ENCODE data around the gene ATG16L1. TPM values are rescaled to one million over a fixed set of nuclear protein-coding genes. Genes with fewer than 3 reads are reported as not detected.

The ATG16L1 gene
- total RNA-seq, 4 donors from 2014 or later: 20.8 to 36.1 (median 35.9) TPM

GRCh38 chr2:233223059-233223894 lies 28.2 kb upstream of the ATG16L1 start:
- DNase-seq: no peak
- ATAC-seq: no peak
- no peaks in the 10 kb centered on the region for H3K36me3 ChIP-seq
- intact Hi-C loops (cut with DNase I; ENCODE audit: low total_unique reads) (no loop called here), in situ Hi-C loops (cut with MboI; ENCODE audit: low sequenced_read_pairs in 4 of 4) (no loop called here)
- no peak overlapping the region for H3K4me3 ChIP-seq
- H3K4me1 ChIP-seq: no peaks in the 10 kb centered on the region
- no peak for TF ChIP-seq POLR2A (IDR thresholded peaks at IDR 0.05)
- no peak for TF ChIP-seq CTCF (IDR thresholded peaks at IDR 0.05 in 4 of 5, conservative IDR thresholded peaks at IDR 0.05 in 1 of 5)
- H3K27ac ChIP-seq: no peak overlapping the region
- no peaks in the 10 kb centered on the region for H3K27me3 ChIP-seq
- H3K9me3 ChIP-seq: no peaks in the 10 kb centered on the region

- TF ChIP-seq CTCF (IDR thresholded peaks at IDR 0.05 in 4 of 5, conservative IDR thresholded peaks at IDR 0.05 in 1 of 5) (no peak), POLR2A (IDR thresholded peaks at IDR 0.05) (no peak)
- Histone ChIP-seq H3K9me3 (no peaks in the 10 kb centered on the region), H3K36me3 (no peaks in the 10 kb centered on the region), H3K4me3 (no peak overlapping the region), H3K27ac (no peak overlapping the region), H3K27me3 (no peaks in the 10 kb centered on the region), H3K4me1 (no peaks in the 10 kb centered on the region)
- intact Hi-C loops (cut with DNase I; ENCODE audit: low total_unique reads) (no loop called here), in situ Hi-C loops (cut with MboI; ENCODE audit: low sequenced_read_pairs in 4 of 4) (no loop called here)
- no peak for DNase-seq
- no peak for ATAC-seq
Observed at GRCh38 chr2:233225230-233226068, 26.0 kb upstream of the ATG16L1 start.

GRCh38 chr2:233226511-233227031 lies 24.9 kb upstream of the ATG16L1 start:
- no peak for ATAC-seq
- intact Hi-C loops (cut with DNase I; ENCODE audit: low total_unique reads) (no loop called here), in situ Hi-C loops (cut with MboI; ENCODE audit: low sequenced_read_pairs in 4 of 4) (no loop called here)
- no peaks in the 10 kb centered on the region for H3K4me1 ChIP-seq
- no peak overlapping the region for H3K4me3 ChIP-seq
- no peaks in the 10 kb centered on the region for H3K27me3 ChIP-seq
- TF ChIP-seq POLR2A (IDR thresholded peaks at IDR 0.05): no peak
- TF ChIP-seq CTCF (IDR thresholded peaks at IDR 0.05 in 4 of 5, conservative IDR thresholded peaks at IDR 0.05 in 1 of 5): no peak
- H3K36me3 ChIP-seq: no peaks in the 10 kb centered on the region
- no peak for DNase-seq
- H3K27ac ChIP-seq: no peak overlapping the region
- no peaks in the 10 kb centered on the region for H3K9me3 ChIP-seq

- Histone ChIP-seq H3K36me3 (no peaks in the 10 kb centered on the region), H3K4me1 (no peaks in the 10 kb centered on the region), H3K9me3 (no peaks in the 10 kb centered on the region), H3K27me3 (no peaks in the 10 kb centered on the region), H3K27ac (no peak overlapping the region), H3K4me3 (no peak overlapping the region)
- in situ Hi-C loops (cut with MboI; ENCODE audit: low sequenced_read_pairs in 4 of 4): no loop called here
- no peak for DNase-seq
- no peak for ATAC-seq
- intact Hi-C loops (cut with DNase I; ENCODE audit: low total_unique reads): no loop called here
- TF ChIP-seq CTCF (IDR thresholded peaks at IDR 0.05 in 4 of 5, conservative IDR thresholded peaks at IDR 0.05 in 1 of 5): no peak
- no peak for TF ChIP-seq POLR2A (IDR thresholded peaks at IDR 0.05)
Observed at GRCh38 chr2:233227346-233227978, 24.0 kb upstream of the ATG16L1 start.

Measured in gastrocnemius medialis (tissue), 4 donors.